VCaP (cell line): Measurements from ENCODE around the gene TXNDC17.
A peak's percentile ranks its signal among the peaks of the same experiment; 100 is the strongest.

Experiments
- H3K27ac ChIP-seq: fragments of 450-650 bp; 2 replicates; pipeline ENCODE4 v1.5.1; 2017
- TF ChIP-seq, protein P1 (sequence below): fragments of 450-650 bp; conservative IDR thresholded peaks from 2 replicates; pipeline ENCODE4 v1.5.1; 2017; ENCODE audit warnings: mild to moderate bottlenecking, moderate library complexity

Gene TXNDC17

GRCh38 chr17:6636616-6637457 lies 4.0 kb upstream of the TXNDC17 start:
- TF ChIP-seq, protein P1, sequence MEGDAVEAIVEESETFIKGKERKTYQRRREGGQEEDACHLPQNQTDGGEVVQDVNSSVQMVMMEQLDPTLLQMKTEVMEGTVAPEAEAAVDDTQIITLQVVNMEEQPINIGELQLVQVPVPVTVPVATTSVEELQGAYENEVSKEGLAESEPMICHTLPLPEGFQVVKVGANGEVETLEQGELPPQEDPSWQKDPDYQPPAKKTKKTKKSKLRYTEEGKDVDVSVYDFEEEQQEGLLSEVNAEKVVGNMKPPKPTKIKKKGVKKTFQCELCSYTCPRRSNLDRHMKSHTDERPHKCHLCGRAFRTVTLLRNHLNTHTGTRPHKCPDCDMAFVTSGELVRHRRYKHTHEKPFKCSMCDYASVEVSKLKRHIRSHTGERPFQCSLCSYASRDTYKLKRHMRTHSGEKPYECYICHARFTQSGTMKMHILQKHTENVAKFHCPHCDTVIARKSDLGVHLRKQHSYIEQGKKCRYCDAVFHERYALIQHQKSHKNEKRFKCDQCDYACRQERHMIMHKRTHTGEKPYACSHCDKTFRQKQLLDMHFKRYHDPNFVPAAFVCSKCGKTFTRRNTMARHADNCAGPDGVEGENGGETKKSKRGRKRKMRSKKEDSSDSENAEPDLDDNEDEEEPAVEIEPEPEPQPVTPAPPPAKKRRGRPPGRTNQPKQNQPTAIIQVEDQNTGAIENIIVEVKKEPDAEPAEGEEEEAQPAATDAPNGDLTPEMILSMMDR: no peak
- H3K27ac ChIP-seq: no peak overlapping the region

DNA sequence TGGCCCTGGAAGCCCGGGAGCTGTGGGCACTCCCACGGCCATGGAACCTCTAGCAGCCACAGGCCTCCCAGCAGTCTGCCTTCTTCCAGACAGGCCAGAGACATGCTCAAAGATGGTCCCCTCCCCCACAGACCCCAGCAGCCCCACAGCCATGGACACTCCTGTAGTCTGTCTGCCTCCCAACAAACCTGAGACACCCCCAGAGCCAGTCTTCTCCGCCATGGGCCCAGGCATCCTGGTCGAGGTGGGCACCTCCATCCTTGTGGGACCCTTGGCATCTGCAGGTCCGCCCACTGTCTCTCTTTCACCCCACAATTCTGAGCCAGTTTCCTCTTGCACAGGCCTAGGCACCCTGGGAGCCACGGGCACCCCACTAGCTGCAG lies 3.4 kb upstream of the TXNDC17 start:
- no peak overlapping the region for H3K27ac ChIP-seq
- TF ChIP-seq, protein P1: no peak

DNA sequence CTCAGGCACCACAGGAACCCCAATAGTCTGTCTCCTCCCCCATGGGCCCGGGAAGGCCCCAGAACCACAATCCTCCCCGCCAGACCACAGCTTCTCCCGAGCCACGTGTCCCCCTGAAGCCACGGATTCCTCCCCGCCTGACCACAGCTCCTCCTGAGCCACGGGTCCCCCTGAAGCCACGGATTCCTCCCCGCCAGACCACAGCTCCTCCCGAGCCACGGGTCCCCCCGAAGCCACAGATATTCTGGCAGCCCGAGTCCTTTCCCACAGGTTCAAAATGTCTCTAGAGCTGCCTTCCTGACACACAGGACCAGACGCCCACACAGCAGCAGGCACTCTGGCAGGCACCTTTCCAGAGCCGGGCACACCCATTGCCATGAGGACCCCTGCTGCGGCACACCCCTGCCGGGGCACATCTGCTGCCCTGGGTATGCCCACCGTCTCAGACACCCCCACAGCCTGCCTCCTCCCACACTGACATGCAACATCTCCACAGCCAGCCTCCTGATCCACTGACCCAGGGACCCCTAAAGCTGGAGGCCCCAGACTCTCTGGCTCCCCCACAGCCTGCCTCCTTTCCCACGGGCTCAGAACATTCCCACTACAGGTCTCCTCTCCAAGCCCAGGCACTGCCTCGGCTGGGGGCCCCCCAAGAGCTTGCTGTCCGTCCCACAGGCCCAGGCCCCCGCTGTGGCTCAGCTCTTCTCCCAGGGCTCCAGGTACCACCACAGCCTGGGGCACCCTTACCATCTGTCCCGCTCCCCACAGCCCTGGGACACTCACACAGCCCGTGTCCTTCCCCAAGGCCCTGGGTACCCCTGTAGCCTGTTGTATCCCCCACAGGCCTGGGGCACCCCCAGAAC lies 2.6 kb upstream of the TXNDC17 start:
- H3K27ac ChIP-seq: no peak overlapping the region; the same call in 1 of the 2 replicates
- TF ChIP-seq, protein P1: no peak

- H3K27ac ChIP-seq: peak overlapping the region; percentile 84; the same call in 1 of the 2 replicates
Observed at GRCh38 chr17:6639014-6639585, 1.8 kb upstream of the TXNDC17 start.

DNA sequence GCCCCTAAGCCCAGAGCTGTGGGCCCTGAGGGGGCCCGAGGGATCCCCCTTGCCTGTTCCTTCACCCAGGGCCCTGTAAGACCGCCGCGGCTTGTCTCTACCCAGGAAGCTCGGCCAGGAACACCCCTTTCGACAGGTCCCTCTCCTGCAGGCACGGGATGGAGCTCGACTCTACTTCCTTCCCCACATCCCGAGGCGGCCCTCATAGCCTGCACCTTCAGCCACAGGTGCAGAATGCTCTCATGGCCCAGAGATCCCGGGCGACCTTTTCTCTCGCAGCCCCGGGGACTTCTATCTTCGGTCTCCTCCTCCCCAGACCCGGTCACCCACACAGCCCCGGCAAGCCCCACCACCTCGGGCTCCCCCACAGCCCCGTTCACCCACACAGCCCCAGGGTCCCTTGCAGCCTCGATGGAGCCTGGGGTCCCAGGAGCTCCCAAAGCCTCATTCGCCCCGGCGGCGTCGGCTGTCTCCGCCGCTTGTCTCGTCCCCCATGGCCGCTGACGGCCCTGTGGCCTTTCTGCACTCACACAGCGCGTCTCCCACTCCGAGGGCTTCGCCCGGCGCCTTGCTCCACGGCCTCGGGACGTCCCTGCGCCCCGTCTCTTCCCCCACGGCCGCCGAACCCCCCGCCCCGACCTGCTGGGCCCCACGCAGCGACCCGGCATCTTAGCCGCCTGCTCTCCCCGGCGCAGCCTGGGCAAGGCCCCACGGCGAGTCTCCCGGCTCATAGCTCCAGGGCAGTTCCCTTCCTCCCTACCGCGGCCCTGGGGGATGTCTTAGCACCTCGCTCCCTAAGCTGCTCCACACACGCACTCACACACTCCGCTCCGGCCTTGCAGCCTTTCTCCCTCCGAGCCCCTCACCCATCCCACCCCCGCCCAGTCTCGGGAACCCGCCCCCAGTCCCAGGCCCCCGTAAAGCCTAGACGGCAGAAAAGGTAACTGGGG lies 999 bp upstream of the TXNDC17 start:
- TF ChIP-seq, protein P1: no peak
- H3K27ac ChIP-seq: peak overlapping the region; percentile 84

More at GRCh38 chr17:6639014-6639585, 1.8 kb upstream of the TXNDC17 start:
- TF ChIP-seq, protein P1: no peak

- peak overlapping the region; percentile 84 for H3K27ac ChIP-seq
Observed at GRCh38 chr17:6641247-6641863, 495 bp downstream of the TXNDC17 start.

More at GRCh38 chr17:6641247-6641863, 495 bp downstream of the TXNDC17 start:
- TF ChIP-seq, protein P1: no peak
